Mammary epithelial cell (primary cell): ENCODE results near the gene HMGXB4.

Source experiments
- EZH2 ChIP-seq: IDR thresholded peaks from 2 replicates; pipeline ENCODE4 v1.6.1; 2012; ENCODE audit warnings: low read length, inconsistent platforms, borderline replicate concordance
- TF ChIP-seq, protein P1 (sequence below), 2 donors: IDR thresholded peaks in 1 of 2; conservative IDR thresholded peaks in 1 of 2; 2 replicates each; pipeline ENCODE4 v1.5.1; 2011 to 2012; ENCODE audit warnings: inconsistent platforms in 2 of 2, low read length in 2 of 2, mild to moderate bottlenecking in 2 of 2, control low read depth in 1 of 2, low read depth in 1 of 2; ENCODE audit not compliant: insufficient read depth in 1 of 2; ENCODE audit errors: extremely low read depth in 1 of 2

DNA sequence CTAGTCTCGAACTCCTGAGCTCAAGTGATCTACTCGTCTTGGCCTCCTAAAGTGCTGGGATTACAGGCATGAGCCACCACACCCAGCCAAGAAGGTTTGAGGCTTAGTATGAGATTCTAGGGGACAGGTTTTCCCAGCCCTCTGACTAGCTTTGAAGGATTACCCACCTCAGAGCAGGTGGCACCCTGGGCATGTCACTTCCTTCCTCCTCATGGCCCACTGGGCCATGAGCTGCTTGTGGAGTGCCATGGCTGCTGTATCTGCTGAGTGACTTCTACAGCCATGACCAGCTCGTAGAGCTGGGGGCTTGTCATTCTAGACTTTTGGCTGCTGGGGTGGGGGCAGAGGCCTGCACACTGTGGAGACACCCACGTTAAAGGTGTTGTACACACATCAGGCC is 67.5 kb downstream of the HMGXB4 start:
- TF ChIP-seq, protein P1, sequence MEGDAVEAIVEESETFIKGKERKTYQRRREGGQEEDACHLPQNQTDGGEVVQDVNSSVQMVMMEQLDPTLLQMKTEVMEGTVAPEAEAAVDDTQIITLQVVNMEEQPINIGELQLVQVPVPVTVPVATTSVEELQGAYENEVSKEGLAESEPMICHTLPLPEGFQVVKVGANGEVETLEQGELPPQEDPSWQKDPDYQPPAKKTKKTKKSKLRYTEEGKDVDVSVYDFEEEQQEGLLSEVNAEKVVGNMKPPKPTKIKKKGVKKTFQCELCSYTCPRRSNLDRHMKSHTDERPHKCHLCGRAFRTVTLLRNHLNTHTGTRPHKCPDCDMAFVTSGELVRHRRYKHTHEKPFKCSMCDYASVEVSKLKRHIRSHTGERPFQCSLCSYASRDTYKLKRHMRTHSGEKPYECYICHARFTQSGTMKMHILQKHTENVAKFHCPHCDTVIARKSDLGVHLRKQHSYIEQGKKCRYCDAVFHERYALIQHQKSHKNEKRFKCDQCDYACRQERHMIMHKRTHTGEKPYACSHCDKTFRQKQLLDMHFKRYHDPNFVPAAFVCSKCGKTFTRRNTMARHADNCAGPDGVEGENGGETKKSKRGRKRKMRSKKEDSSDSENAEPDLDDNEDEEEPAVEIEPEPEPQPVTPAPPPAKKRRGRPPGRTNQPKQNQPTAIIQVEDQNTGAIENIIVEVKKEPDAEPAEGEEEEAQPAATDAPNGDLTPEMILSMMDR (conservative IDR thresholded peaks at IDR 0.05 in 1 of 2, IDR thresholded peaks at IDR 0.05 in 1 of 2; ENCODE audit: extremely low read depth in 1 of 2, insufficient read depth in 1 of 2, low read depth in 1 of 2, low read length in 2 of 2), result no peak
- TF ChIP-seq EZH2, result no peak
